ENCODE results near the gene VPS37C. TPM values are rescaled to one million over a fixed set of nuclear protein-coding genes. Genes with fewer than 3 reads are reported as not detected.

The VPS37C gene
- polyA plus RNA-seq, 1 of the 3 experiments (the other 2 are of a cell fraction) = 15.2 TPM

DNA sequence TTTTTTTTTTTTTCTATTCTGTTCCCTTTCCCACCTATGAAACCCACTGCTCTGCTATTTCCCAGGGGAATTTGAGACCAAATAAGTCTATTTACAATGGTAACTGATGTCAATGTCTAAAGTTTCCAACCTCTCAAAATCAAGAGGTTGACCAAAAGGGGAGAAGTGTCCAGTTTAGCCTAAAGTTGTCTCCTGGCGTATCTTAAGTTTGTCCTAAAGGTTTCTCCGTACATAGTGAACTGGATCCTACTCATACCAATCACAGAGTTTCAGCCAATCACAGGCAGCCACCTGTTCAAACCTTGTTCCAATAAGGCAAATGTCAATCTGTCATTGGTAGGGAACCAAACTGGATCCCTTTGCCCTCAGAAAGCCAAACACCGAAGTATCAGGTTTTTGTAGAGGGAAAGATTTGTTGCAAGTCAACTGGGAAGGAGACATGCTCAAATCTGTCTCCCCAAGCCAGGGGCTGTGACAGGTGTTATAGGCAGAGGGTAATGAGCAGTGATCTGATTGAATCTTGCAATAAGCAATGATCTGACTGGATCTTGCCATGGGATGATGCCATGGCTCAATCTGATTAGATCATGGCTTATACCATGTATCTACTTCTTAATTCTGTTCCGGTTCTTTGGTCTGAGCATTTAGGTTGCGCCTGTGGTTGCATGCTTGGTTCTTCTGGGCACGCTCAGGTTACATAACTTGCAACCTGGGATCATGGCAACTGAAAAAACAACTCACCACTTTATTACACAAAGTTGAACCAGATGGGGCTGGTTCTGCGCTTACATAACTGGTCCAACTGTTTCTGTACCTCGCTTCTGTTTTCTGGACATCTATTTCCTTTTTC, 1.1 kb upstream of the VPS37C start:
- H3K4me3 ChIP-seq (ENCODE audit: low read depth in 2 of 2, low read length in 1 of 2) = peak overlapping the region; percentile 66 to 70
- peaks cover 16% of the 10 kb centered on the region for H3F3A ChIP-seq (replicated peaks; ENCODE audit: insufficient read depth)
- peak overlapping the region; percentile 87 for H2AFZ ChIP-seq (ENCODE audit: low read depth)
- peak overlapping the region; percentile 89 for H3K9ac ChIP-seq
- POLR2A ChIA-PET = interaction anchor here (1.0 to 1.1 kb wide), 2 partner anchors 13 to 257 kb away, joined by 3 read pairs; no protein-coding TSS in a partner anchor
- H3K9me2 ChIP-seq = no peaks in the 10 kb centered on the region
- no peaks in the 10 kb centered on the region for H3K27me3 ChIP-seq (ENCODE audit: insufficient read depth)
- no peaks in the 10 kb centered on the region for H4K20me1 ChIP-seq (ENCODE audit: insufficient read depth)
- TF ChIP-seq NRF1 (IDR thresholded peaks at IDR 0.05; ENCODE audit: low read depth, low read length) = no peak
- TF ChIP-seq CHD2 (IDR thresholded peaks at IDR 0.05; ENCODE audit: low read length, partially characterized antibody) = no peak
- TF ChIP-seq FOSL2 (IDR thresholded peaks at IDR 0.05; ENCODE audit: borderline replicate concordance, low read depth) = no peak
- TF ChIP-seq, protein P1, sequence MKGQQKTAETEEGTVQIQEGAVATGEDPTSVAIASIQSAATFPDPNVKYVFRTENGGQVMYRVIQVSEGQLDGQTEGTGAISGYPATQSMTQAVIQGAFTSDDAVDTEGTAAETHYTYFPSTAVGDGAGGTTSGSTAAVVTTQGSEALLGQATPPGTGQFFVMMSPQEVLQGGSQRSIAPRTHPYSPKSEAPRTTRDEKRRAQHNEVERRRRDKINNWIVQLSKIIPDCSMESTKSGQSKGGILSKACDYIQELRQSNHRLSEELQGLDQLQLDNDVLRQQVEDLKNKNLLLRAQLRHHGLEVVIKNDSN (IDR thresholded peaks at IDR 0.05; ENCODE audit: borderline replicate concordance, low read depth) = no peak
- TF ChIP-seq POLR2AphosphoS5 (IDR thresholded peaks at IDR 0.05; ENCODE audit: low read depth, low read length) = no peak
- TF ChIP-seq, protein P2, sequence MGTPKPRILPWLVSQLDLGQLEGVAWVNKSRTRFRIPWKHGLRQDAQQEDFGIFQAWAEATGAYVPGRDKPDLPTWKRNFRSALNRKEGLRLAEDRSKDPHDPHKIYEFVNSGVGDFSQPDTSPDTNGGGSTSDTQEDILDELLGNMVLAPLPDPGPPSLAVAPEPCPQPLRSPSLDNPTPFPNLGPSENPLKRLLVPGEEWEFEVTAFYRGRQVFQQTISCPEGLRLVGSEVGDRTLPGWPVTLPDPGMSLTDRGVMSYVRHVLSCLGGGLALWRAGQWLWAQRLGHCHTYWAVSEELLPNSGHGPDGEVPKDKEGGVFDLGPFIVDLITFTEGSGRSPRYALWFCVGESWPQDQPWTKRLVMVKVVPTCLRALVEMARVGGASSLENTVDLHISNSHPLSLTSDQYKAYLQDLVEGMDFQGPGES (IDR thresholded peaks at IDR 0.05; ENCODE audit: low read depth, low read length) = no peak
- no peak for TF ChIP-seq SMC3 (IDR thresholded peaks at IDR 0.05; ENCODE audit: low read depth, low read length)
- TF ChIP-seq, protein P3, sequence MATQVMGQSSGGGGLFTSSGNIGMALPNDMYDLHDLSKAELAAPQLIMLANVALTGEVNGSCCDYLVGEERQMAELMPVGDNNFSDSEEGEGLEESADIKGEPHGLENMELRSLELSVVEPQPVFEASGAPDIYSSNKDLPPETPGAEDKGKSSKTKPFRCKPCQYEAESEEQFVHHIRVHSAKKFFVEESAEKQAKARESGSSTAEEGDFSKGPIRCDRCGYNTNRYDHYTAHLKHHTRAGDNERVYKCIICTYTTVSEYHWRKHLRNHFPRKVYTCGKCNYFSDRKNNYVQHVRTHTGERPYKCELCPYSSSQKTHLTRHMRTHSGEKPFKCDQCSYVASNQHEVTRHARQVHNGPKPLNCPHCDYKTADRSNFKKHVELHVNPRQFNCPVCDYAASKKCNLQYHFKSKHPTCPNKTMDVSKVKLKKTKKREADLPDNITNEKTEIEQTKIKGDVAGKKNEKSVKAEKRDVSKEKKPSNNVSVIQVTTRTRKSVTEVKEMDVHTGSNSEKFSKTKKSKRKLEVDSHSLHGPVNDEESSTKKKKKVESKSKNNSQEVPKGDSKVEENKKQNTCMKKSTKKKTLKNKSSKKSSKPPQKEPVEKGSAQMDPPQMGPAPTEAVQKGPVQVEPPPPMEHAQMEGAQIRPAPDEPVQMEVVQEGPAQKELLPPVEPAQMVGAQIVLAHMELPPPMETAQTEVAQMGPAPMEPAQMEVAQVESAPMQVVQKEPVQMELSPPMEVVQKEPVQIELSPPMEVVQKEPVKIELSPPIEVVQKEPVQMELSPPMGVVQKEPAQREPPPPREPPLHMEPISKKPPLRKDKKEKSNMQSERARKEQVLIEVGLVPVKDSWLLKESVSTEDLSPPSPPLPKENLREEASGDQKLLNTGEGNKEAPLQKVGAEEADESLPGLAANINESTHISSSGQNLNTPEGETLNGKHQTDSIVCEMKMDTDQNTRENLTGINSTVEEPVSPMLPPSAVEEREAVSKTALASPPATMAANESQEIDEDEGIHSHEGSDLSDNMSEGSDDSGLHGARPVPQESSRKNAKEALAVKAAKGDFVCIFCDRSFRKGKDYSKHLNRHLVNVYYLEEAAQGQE (IDR thresholded peaks at IDR 0.05; ENCODE audit: low read depth, low read length) = no peak
- TF ChIP-seq, protein P4, sequence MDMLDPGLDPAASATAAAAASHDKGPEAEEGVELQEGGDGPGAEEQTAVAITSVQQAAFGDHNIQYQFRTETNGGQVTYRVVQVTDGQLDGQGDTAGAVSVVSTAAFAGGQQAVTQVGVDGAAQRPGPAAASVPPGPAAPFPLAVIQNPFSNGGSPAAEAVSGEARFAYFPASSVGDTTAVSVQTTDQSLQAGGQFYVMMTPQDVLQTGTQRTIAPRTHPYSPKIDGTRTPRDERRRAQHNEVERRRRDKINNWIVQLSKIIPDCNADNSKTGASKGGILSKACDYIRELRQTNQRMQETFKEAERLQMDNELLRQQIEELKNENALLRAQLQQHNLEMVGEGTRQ (IDR thresholded peaks at IDR 0.05; ENCODE audit: borderline replicate concordance, low read depth, low read length) = no peak
- no peak for TF ChIP-seq EP300 (IDR thresholded peaks at IDR 0.05; ENCODE audit: borderline replicate concordance in 1 of 2, low read depth in 1 of 2, low read length in 1 of 2)
- no peak for TF ChIP-seq MEF2A (IDR thresholded peaks at IDR 0.05; ENCODE audit: borderline replicate concordance, low read depth)
- no peak for TF ChIP-seq SIN3A (IDR thresholded peaks at IDR 0.05; ENCODE audit: borderline replicate concordance, low read depth, low read length)
- no peak for TF ChIP-seq ELF1 (IDR thresholded peaks at IDR 0.05)
- peaks cover 0 to 5% of the 10 kb centered on the region in 2 experiments for H3K36me3 ChIP-seq (replicated peaks in 1 of 2; ENCODE audit: control insufficient read depth in 1 of 2, insufficient read depth in 2 of 2, low read length in 1 of 2)
- DNase-seq = peak; percentile 56
- peaks cover 0 to 22% of the 10 kb centered on the region in 2 experiments; a peak in 3 of 4 replicates for H3K4me1 ChIP-seq (ENCODE audit: control insufficient read depth in 1 of 2, insufficient read depth in 2 of 2, low read depth in 1 of 2, low read length in 1 of 2)
- H3K27ac ChIP-seq (ENCODE audit: low read depth in 2 of 2, low read length in 1 of 2) = peak overlapping the region; percentile 85 to 94
- no peaks in the 10 kb centered on the region for H3K9me3 ChIP-seq
- H3K79me2 ChIP-seq (ENCODE audit: insufficient read depth) = peaks cover 39% of the 10 kb centered on the region
- WGBS (ENCODE audit: low lambda C conversion rate) = 77% methylated on average over 8 of the region's 8 CpGs
- H3K4me2 ChIP-seq = peak overlapping the region; percentile 97
- CTCF ChIA-PET = no interaction called here
